Endothelial cell of umbilical vein (primary cell): ENCODE measurements around the gene SNCG. TPM values are rescaled to one million over a fixed set of nuclear protein-coding genes. Genes with fewer than 3 reads are reported as not detected.

Experiments used
- BruUV-seq: library from RNA; stranded (reverse); fragments of 400-500 nt; replicated peaks from 2 replicates; lab custom pipeline; 2021; lab: Mats Ljungman, UMichigan
- CTCF ChIA-PET: fragments of 300-600, 350-600 bp; sonication (Branson Sonifier 250); formaldehyde crosslinking; loops from one replicate; lab custom pipeline; 2021; ENCODE audit warnings: antibody characterized with exemption, inconsistent platforms; lab: Charles Lee
- POLR2A ChIA-PET: fragments of 300-600, 350-600 bp; sonication (Branson Sonifier 250); formaldehyde crosslinking; loops from one replicate; lab custom pipeline; 2021; ENCODE audit warnings: antibody characterized with exemption, inconsistent platforms; lab: Charles Lee
- DNase-seq: peaks from one replicate; pipeline ENCODE4 v3.0.0-alpha.2; 2011; ENCODE audit warnings: low read depth, low spot score
- FAIRE-seq: peaks from 2 replicates; lab custom pipeline; 2011; peaks lifted over from hg19 to GRCh38; lab: Jason Lieb, UNC
- H2AFZ ChIP-seq: 2 replicates; pipeline ENCODE4 v1.6.0; 2012; ENCODE audit warnings: low read depth, low read length, control low read depth, inconsistent platforms
- H3K27ac ChIP-seq: 2 replicates; pipeline ENCODE4 v1.5.1; 2011; ENCODE audit warnings: low read depth, mild to moderate bottlenecking, control low read depth, low read length, moderate library complexity; ENCODE audit not compliant: insufficient read depth
- H3K27me3 ChIP-seq, 2 experiments: 2 replicates each; pipeline versions ENCODE4 v1.6.0 to v1.6.1; 2011; ENCODE audit warnings: low read length in 2 of 2, mixed read lengths in 1 of 2; ENCODE audit not compliant: control insufficient read depth in 2 of 2, insufficient read depth in 2 of 2
- H3K36me3 ChIP-seq, 2 experiments: 2 replicates in 1 of 2; 3 replicates in 1 of 2; pipeline ENCODE4 v1.5.1; 2011; ENCODE audit warnings: low read length in 2 of 2, mild to moderate bottlenecking in 1 of 2, moderate library complexity in 1 of 2; ENCODE audit not compliant: control insufficient read depth in 2 of 2, insufficient read depth in 2 of 2; ENCODE audit errors: extremely low read depth in 1 of 2
- H3K4me1 ChIP-seq: 3 replicates; pipeline ENCODE4 v1.5.1; 2011; ENCODE audit warnings: mild to moderate bottlenecking, low read length; ENCODE audit not compliant: control insufficient read depth, insufficient read depth; ENCODE audit errors: extremely low read depth
- H3K4me2 ChIP-seq: 2 replicates; pipeline ENCODE4 v1.6.1; 2011; ENCODE audit warnings: low read length, control low read depth, mixed read lengths; ENCODE audit not compliant: insufficient read depth
- H3K4me3 ChIP-seq, 3 experiments: fragments of 200-600 bp in 1 of 3; sonication (generic), shearing (Covaris generic) in 1 of 3; replicated peaks in 1 of 3; 2 replicates each; pipeline ENCODE4 v1.5.1; 2011 to 2016; ENCODE audit warnings: control low read depth in 3 of 3, low read length in 3 of 3, mild to moderate bottlenecking in 2 of 3, inconsistent platforms in 1 of 3, low read depth in 1 of 3, moderate library complexity in 1 of 3; ENCODE audit not compliant: insufficient read depth in 1 of 3
- H3K79me2 ChIP-seq: 2 replicates; pipeline ENCODE4 v1.6.0; 2012; ENCODE audit warnings: low read length, inconsistent platforms; ENCODE audit not compliant: control insufficient read depth, insufficient read depth
- H3K9ac ChIP-seq: replicated peaks from 2 replicates; pipeline ENCODE3; 2011; ENCODE audit warnings: low read length, control low read depth; ENCODE audit not compliant: insufficient read depth; ENCODE audit errors: extremely low read depth
- H3K9me1 ChIP-seq: replicated peaks from 3 replicates; pipeline ENCODE4 v1.6.0; 2011; ENCODE audit warnings: mild to moderate bottlenecking, low read length; ENCODE audit not compliant: control insufficient read depth, insufficient read depth; ENCODE audit errors: extremely low read depth
- H3K9me3 ChIP-seq: replicated peaks from 2 replicates; pipeline ENCODE4 v1.5.1; 2012; ENCODE audit warnings: low read length, inconsistent platforms; ENCODE audit not compliant: control insufficient read depth, insufficient read depth
- H4K20me1 ChIP-seq: replicated peaks from 2 replicates; pipeline ENCODE3; 2011; ENCODE audit warnings: mild to moderate bottlenecking, low read length; ENCODE audit not compliant: control insufficient read depth, insufficient read depth; ENCODE audit errors: extremely low read depth
- CTCF ChIP-seq, 2 donors: IDR thresholded peaks; 1 replicate in 1 of 2; 2 replicates in 1 of 2; pipeline ENCODE4 v1.5.1; 2011; ENCODE audit warnings: low read length in 2 of 2, mild to moderate bottlenecking in 2 of 2, moderate library complexity in 2 of 2, control low read depth in 1 of 2, inconsistent platforms in 1 of 2, low read depth in 1 of 2; ENCODE audit not compliant: insufficient read depth in 1 of 2; ENCODE audit errors: extremely low read depth in 1 of 2
- EZH2 ChIP-seq: IDR thresholded peaks from 2 replicates; pipeline ENCODE4 v1.6.1; 2012; ENCODE audit warnings: borderline replicate concordance, low read depth, mild to moderate bottlenecking, moderate library complexity, low read length, inconsistent platforms; ENCODE audit not compliant: severe bottlenecking
- FOS ChIP-seq: IDR thresholded peaks from 2 replicates; pipeline ENCODE4 v1.6.1; 2011; ENCODE audit warnings: mild to moderate bottlenecking, low read length, moderate library complexity, borderline replicate concordance; ENCODE audit not compliant: insufficient read depth
- GATA2 ChIP-seq: IDR thresholded peaks from 2 replicates; pipeline ENCODE4 v1.7.0; 2011; ENCODE audit warnings: low read depth, mild to moderate bottlenecking, moderate library complexity, mixed read lengths, low read length; ENCODE audit not compliant: insufficient read length, insufficient read depth
- JUN ChIP-seq: IDR thresholded peaks from 2 replicates; pipeline ENCODE4 v1.6.1; 2011; ENCODE audit warnings: borderline replicate concordance, low read depth; ENCODE audit not compliant: insufficient read length, insufficient read depth
- MAX ChIP-seq: IDR thresholded peaks from 2 replicates; pipeline ENCODE4 v1.6.1; 2011; ENCODE audit not compliant: insufficient read depth, insufficient read length
- MYC ChIP-seq: IDR thresholded peaks from one replicate; pipeline ENCODE4 v1.6.1; 2011; ENCODE audit warnings: mild to moderate bottlenecking, low read depth, low read length
- POLR2A ChIP-seq: IDR thresholded peaks from 2 replicates; pipeline ENCODE4 v1.6.1; 2012; ENCODE audit warnings: low read depth, mild to moderate bottlenecking, control low read depth, low read length
- POLR2AphosphoS5 ChIP-seq: IDR thresholded peaks from 2 replicates; pipeline ENCODE4 v1.6.1; 2012; ENCODE audit warnings: low read depth, mild to moderate bottlenecking, control low read depth, low read length, moderate library complexity; ENCODE audit not compliant: insufficient read depth
- dilution Hi-C: fragments of 300-500 bp; cut with MboI; formaldehyde crosslinking; loops from one replicate; pipeline ENCODE4 v1.15.0; 2019; ENCODE audit warnings: low sequenced_read_pairs; ENCODE audit not compliant: extremely low pct_ligation_motif_present
- intact Hi-C: fragments of 100-400 bp; cut with micrococcal nuclease; formaldehyde crosslinking; loops from one replicate; pipeline ENCODE4 v1.10.0; 2022
- polyA plus RNA-seq, 4 experiments: library from polyadenylated mRNA; depleted of rRNA in 3 of 4; stranded (reverse) in 3 of 4; unstranded in 1 of 4; fragments of >200 nt; gene quantifications; 2 replicates each; pipeline versions ENCODE4 v1.2.1 to v1.2.3, GENCODE V29; 2011 to 2012; ENCODE audit warnings: missing spikeins in 1 of 4
- total RNA-seq: library from RNA; stranded (reverse); gene quantifications from 2 replicates; pipeline ENCODE4 v1.2.3, GENCODE V29; 2021

Gene SNCG
- total and polyA plus RNA-seq, 2 donors (not counting 3 experiments of a cell fraction or from before 2014, with no cell fraction given): 31.4 to 60.8 TPM

GRCh38 chr10:86936661-86937501, 21.5 kb upstream of the SNCG start:
- no peak overlapping the region for H3K9ac ChIP-seq
- peaks cover 32 to 56% of the 10 kb centered on the region in 2 experiments for H3K36me3 ChIP-seq
- no peak overlapping the region for H3K27ac ChIP-seq
- dilution Hi-C loops: no loop called here
- CTCF ChIA-PET: interaction anchor here (1.4 to 12.5 kb wide), 4 partner anchors 20 to 252 kb away, joined by 3 to 325 read pairs (median 96); partner anchors contain the start of genes ADIRF, MMRN2 and SNCG
- H3K79me2 ChIP-seq: peaks cover 13% of the 10 kb centered on the region
- H3K4me3 ChIP-seq: no peak overlapping the region
- no peak for DNase-seq
- no peaks in the 10 kb centered on the region for H4K20me1 ChIP-seq
- no peaks in the 10 kb centered on the region for H3K9me1 ChIP-seq
- no peak for FAIRE-seq
- no peaks in the 10 kb centered on the region for H3K9me3 ChIP-seq
- no TSS peak for BruUV-seq
- POLR2A ChIA-PET: no interaction called here
- no peak overlapping the region for H3K4me2 ChIP-seq
- TF ChIP-seq GATA2 (no peak), MAX (no peak), MYC (no peak), POLR2AphosphoS5 (no peak), JUN (no peak), CTCF (IDR thresholded peaks at IDR 0.05; ENCODE audit: extremely low read depth in 1 of 2, insufficient read depth in 1 of 2, low read depth in 1 of 2, low read length in 2 of 2) (no peak), FOS (no peak), POLR2A (no peak), EZH2 (no peak)
- H3K27me3 ChIP-seq: no peaks in the 10 kb centered on the region
- intact Hi-C loops: no loop called here
- H2AFZ ChIP-seq: no peak overlapping the region
- H3K4me1 ChIP-seq: no peaks in the 10 kb centered on the region
